GM18868 (cell line): ENCODE measurements around the gene PITPNM1.
"Not testable (repeated sequence)": the region's sequence is repeated elsewhere in the genome, so short reads cannot be mapped to it uniquely, and the experiment has no call there.

Experiments used
- ATAC-seq: cut with Tn5 transposase; IDR thresholded peaks from one replicate; pipeline ENCODE4 v1.9.1; 2021; ENCODE audit warnings: mild to moderate bottlenecking, moderate library complexity; ENCODE audit not compliant: unreplicated experiment

PITPNM1 gene

DNA sequence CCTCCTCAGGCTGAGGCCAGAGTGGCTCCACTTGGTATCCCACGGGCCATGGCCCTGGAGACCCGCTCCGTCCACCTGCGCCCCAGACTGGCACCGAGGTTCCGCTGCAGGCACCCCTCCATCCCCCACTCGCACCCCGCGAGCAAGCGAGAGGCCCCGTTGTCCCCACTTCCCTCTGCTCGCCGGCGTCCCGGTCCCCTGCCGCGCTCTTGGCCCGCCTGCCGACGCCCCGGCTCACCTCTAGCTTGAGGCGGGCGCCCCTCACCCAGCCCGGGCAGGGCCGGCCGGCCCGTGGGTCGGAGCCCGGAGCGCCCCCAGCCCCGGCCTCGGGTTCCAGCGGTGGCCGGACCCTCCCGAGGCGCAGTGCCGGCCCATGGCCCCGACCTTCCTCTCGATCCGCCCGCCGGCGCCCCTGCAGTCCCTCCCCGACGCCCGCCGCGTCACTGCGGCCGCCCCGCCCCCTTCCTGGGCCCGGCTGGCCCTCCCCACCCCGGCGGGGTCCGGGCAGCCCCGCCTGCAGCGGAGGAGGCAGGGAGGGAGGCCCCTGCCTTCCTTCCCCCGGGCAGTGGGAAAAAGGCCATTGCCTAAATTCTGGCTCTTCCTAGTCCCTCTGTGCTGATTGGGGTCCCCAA, at the start of gene PITPNM1:
TSS of gene PITPNM1 (minus strand) at position 414 of the 632 bp plus-strand sequence. CDS start 1,183 bp downstream, outside the sequence.
- no peak for ATAC-seq

DNA sequence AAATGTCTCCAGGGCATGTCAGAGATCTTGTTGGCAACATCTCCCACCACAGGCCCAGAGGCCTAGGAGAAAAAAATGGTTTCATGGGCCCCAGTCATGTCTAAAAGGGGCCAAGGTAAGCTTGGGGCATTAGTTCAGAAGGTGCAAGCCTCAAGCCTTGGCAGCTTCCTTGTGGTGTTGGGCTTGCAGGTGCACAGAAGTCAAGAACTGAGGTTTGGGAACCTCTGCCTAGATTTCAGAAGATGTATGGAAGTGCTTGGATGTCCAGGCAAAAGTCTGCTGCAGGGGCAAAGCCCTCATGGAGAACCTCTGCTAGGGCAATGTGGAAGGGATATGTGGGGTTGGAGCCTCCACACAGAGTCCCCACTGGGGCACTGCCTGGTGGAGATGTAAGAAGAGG, 46.5 kb upstream of the PITPNM1 start:
- not testable (repeated sequence) for ATAC-seq

DNA sequence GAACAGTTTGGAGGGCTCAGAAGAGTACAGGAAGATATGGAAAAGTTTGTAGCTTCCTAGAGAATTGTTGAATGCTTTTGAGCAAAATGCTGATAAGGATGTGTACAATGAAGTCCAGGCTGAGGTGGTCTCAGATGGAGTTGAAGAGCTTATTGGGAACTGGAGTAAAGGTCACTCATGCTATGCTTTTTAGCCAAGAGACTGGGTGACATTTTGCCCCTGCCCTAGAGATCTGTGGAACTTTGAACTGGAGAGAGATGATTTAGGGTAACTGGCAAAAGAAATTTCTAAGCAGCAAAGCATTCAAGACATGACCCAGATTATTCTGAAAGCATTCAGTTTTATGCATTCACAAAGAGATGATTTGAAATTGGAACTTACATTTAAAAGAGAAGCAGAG, 46.0 kb upstream of the PITPNM1 start:
- ATAC-seq, result no peak

DNA sequence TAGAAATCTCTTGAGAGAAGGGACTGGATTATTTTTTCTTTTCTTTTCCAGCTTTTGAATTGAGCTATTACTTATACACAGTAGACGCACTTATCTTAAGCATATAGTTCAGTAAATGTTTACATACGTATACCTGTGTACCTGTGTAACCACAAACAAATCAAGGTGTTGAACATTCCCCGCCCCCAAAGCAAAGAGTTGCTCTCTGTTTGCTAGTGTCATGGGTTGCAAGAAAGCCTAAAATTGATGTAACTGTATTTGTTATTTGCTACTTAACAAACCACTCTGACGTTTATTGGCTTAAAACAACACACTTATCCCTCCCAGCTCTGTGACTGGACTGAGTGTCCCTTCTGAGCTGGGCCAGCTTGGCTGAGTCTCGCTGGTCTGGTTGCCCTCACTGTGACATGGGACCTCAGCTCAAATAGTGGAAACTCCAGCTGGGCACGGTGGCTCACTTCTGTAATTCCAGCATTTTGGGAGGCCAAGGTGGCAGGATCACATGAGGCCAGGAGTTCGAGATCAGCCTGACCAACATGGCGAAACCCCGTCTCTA, 43.5 kb upstream of the PITPNM1 start:
- no peak for ATAC-seq

DNA sequence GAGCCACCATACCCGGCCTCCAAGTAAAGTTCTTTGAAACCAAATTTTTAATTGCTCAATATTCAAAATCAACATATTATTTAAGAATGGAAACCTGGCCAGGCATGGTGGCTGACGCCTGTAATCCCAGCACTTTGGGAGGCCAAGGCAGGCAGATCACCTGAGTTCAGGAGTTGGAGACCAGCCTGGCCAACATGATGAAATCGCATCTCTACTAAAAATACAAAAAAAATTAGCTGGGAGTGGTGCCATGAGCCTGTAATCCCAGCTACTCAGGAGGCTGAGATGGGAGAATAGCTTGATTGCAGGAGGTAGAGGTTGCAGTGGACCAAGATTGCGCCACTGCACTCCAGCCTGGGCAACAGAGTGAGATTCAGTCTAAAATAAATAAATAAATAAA, 42.9 kb upstream of the PITPNM1 start:
- ATAC-seq, result not testable (repeated sequence)

DNA sequence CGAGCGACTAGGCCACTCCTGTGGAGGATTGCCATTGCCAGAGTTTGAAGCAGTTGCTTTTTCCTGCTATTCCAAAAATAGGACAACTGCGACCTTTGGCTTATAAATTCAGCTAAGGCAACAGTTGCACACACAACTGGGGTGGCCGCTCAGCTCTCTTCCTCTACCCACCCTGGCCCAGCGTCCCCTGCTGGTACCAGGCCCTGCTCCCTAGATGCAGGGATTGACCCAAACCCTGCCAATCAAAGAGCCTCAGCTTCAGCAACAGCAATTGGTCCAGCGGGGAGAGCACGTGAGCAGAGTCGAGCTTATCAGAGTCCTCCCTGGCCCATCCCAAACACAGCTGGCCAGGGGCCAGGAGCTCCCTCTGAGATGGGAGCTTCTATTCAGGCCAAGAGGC, 40.1 kb upstream of the PITPNM1 start:
- no peak for ATAC-seq

DNA sequence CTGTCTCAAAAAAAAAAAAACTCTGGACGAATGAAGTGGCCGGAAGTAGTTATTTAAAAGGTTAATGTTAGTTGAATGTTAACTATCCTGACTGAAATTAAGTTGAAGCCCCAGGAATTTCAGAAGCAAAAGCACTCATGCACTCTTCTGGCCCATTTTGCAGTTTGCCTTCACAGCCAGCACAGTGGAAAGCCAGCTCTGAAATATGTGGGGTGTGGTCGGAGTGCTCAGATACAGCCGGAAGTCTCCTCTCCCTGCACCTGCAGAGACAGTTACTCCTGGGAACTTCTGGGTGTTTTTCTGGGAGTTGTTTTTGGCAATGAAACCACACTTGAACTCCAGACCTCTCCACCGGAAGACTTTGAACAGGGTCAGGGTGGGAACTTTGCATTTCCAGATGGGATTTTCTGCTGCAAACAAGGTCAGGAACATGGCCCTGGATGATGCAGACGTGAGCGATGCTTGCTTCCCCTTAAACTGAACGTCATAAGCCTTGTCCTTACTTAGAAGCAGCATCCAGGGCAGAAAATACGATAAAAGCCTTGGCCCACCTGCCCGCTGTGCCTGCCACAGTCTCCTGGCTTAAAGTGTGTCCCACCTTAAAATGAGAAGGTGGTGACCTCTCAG, 39.6 kb upstream of the PITPNM1 start:
- ATAC-seq, result no peak

DNA sequence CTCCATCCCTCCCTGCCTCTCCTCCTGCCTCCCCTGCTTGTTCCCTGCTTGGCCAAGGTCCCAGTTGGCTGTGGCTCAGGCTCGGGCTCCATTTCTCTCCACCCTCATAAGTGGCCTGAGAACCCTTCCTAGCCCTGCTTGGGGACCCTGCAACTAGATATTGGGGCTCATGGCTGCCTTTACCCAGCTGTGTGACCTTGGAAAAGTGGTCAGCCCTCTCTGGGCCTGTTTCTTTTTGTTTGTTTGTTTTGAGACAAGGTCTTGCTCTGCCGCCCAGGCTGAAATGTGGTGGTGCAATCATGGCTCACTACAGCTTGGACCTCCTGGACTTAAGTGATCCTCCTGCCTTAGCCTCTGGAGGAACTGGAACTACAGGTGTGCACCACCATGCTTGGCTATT, 38.4 kb upstream of the PITPNM1 start:
- no peak for ATAC-seq

DNA sequence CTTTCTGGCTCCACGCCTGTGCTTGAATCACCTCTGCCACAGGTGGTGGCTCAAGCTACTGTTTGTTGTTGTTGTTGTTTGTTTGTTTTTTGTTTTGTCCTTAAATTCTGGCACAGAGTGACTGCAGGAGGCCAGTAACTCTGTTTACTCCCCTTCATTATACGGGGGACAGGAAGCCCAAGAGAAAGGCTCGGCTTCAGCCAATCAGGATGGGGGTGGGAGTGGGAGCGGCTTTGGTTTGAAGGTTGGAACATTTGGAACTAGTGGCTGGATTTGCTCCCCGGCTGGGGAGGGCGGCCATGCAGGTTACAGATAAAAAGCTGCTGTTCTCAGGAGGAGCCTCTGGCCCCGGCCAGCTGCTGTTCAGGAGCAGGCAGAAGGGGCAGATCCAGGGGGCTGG, 37.8 kb upstream of the PITPNM1 start:
- ATAC-seq, result no peak

DNA sequence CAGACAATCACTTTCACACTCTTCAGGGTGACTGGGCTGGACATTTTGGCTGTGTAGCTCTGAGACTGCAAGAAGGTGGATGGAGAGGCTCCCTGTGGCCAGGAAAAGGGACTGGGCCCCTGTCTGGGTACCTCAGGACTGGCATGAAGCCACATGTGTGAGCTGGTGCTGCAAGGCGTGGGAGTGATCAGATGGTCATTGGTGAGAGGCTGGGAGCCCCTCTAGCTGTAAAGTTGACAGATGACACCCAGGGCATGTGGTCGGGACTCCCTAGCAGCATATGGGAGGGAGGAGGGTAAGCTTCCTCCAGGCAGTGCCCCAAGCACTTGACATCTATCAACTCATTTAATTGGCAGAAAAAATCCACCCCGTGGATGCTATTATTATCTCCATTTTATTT, 37.0 kb upstream of the PITPNM1 start:
- no peak for ATAC-seq

DNA sequence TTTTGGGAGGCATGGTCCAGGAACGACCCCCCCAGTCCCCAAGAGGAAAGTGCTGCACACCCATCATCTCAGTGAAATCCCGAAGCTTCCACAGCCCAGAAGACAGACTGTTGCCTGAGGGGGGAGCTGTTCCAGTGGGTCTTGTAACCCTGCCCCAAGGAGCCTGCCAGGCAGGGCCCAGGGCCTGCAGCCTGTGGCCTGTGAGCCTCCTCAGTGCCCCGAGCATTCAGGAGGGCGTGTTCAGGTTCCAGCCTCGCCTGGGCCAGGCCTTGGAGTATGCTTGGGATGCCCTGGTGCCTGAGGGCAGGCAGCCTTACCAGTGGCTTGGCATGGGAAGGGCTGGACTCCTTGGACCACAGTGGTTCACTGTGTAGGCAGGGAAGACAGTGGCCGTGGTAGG, 36.0 kb upstream of the PITPNM1 start:
- no peak for ATAC-seq

DNA sequence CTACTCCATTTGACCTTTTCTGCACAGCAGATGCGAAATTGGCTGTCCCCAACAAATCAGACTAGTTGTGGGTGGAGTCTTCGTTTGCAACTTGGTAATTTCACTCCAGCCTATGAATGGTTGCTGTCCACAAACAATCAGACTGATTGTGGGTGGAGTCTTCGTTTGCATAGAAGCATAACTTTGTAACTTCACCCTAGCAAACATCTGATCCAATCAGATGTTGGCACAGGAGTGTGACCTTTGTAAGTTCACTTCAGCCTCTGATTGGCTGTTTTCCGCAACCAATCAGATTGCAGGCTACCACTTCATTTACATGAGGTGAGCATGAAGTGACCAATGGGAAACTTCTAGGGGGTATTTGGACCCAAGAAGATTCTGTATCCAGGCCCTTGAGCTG, 34.4 kb upstream of the PITPNM1 start:
- no peak for ATAC-seq

DNA sequence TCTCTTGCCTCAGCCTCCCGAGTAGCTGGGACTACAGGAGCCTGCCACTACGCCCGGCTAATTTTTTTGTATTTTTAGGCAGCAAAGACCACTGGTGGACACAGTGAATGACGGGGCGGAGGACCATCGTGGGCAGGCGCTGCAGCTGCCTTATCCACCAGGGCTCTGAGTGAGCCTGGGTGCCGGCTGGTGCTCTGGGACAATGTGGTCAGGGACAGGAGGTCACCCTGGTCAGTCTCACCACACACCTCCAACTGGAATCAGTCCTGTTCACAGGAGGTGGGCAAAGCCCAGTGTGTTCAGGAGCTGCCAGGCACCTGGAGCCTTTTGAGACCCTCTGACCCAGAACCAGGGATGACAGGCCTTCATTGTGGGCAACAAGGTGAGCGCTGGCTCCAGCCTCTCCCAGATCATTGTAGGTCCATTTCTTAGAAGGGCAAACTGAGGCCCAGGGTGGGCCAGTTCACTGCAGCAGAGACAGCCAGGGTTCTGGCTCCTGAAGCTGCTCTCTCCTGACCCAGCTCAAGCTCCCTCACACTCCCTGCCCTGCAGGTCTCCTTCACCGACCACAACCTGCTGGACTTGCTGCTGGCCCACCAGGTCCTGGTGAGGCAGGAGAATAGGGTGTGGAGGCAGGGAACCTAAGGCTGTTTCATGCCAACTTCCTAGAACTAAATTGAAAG, 33.8 kb upstream of the PITPNM1 start:
- ATAC-seq, result no peak

DNA sequence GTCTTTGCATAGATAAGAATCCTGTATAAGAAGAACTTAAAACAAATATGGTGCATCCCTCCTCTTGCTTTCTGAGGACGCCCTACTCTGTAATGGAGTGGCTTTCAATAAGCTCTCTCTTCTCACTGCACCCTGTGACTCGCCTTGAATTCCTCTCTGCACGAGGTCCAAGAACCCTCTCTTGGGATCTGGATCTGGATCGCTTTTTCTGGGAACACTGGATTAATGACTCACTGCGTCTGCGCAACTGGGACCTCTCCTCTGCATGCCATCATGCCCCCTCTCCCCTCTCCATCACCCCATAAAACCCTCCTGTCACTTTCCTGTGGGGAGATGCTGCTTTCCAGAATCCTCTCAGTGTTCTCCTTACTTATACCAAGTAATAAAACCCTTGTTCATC, 33.1 kb upstream of the PITPNM1 start:
- no peak for ATAC-seq

DNA sequence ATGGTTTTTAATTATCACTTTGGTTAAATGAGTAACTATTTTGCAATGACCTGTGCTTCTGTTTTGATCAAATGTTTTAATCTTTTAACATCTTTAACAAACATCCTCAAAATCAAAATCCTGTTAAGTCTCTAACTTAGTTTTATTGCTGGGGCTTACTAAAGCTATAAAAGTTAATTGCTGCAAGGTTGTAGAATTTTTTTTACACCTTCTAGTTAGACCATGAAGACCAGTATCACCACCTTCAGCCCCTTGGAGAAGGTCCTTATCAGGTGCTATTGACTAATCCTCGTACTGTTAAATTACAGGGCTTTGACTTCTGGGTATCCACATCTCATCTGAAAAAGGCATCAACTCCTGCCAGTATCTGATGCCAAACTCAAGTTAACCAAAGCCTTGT, 30.4 kb upstream of the PITPNM1 start:
- ATAC-seq, result no peak

DNA sequence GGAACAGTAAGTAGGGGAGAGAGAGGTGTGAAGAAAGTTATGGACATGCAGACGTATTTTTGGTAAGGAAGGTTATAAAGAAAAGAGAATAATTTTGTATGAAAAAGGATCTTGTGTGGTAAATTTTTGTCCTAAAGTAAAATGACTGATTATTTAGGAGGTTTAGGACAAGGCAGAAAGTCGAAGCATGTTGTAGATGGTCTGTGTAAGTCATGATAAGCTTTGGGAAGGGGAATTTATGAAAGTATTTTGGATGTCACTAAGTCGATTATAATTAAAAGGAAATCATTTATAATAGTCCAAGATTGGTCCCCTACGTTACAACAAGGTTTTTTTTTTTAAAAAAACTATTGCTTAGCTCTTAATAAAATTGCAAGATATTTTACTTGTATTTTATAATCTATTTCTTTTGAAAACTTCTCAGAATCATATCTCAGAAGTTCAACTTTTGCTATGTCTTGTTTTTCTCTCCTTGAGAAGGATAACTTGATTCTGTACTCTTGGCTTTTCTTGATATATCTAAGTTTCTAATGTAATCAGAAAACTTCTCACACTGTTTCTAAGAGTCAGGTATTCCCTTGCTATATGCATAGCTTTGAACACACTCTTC, 29.0 kb upstream of the PITPNM1 start:
- ATAC-seq, result no peak

DNA sequence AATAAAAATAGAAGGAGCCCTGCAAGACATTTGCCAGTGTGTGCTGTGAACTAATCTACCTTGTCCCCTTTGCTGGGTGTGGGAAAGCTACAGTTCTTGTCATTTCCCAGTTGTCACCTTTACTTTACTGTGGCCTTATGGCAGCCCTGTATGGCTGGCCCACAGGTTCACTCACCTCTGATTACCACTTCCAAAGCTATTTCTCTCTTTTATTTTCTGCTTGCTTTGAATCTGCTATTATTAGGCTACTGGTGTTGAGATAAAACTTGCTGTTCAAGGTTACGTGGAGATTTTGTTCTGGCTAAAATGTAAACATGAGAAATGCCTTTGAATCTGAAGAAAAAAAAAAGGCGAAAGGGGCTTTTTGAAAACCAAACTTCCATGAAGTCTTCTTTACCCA, 27.7 kb upstream of the PITPNM1 start:
- ATAC-seq, result no peak

DNA sequence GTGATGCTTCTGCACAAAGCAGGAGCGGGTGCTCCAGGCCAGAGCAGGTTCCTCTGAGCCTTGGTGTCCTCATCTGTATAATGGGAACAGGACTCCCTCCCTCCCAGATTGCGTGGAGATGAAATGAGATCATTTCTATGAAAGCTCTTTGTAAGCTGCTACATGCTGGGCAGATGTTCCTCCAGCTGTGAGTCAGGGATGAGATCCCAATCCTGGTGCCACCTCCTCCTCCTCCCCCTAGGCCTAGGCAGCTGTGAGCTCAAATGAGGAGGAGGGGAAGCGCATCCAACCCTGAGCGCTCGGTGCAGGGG, 25.1 kb upstream of the PITPNM1 start:
- no peak for ATAC-seq

DNA sequence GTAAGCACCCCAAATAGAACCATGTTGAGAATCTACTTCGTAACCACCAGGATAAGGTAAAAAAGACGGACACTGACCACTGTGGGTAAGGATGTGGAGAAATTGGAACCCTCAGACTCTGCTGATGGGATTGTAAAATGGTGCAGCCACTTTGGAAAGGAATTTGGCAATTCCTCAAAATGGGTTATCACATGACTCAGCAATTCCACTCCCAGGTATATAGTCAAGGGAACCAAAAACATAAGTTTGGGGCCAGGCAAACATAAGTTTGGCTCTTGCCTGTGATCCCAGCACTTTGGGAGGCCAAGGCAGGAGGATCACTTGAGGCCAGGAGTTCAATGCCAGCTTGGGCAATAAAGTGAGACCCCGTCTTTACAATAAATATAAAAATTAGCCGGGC, 23.2 kb upstream of the PITPNM1 start:
- ATAC-seq, result no peak

DNA sequence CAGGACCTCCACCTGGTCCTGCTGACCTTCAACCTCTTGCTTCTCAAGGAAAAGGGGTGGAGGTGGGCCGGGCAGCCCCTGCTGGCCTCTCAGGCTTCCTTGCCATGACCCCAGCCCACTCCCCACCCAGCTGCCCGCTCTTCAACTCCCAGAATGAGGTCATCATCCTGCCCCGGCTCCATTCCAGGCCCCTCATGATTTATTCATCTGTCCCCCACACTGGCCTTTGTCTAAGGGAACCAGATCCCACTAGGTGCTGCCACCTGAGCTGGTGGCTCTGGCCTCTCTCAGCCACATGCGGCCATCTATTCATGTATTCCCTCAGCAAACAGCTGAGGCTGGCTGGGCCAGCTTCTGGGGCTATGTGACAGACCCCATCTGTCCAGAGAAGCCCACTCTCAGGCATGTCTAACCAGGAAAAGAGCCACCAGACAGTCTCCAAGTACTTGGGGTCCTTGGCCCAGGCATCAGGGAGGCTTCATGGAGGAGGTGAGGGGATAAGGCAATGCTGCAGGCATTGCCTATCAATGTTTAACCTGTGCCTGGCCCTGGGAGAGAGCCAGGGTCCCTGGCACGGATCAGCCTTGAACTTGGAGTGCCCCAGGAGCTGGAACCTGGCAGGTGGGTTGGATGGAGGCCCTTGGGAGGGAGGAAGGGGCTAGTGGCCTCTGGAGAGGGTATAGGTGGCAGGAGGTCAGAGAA, 20.3 kb upstream of the PITPNM1 start:
- no peak for ATAC-seq

DNA sequence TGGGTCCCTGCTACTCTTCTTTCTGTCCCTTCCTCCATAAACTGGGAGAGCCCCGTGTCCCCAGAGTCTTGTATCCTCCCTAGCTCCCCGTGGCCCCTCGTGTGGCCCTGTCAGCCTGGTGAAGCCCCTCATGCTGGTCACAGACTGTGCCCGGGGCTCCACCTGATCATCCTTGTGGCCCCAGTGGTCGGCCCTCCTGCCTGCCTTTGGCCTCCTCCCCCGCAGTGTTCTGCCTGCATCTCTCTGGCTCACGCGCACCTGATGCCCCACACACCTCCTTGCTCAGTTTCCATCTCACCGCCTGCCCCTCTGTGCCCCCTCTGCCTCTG, 19.3 kb upstream of the PITPNM1 start:
- no peak for ATAC-seq
